HG02763 (cell line): ENCODE data around the gene NKD1.

ENCODE experiments used
- ATAC-seq: cut with Tn5 transposase; IDR thresholded peaks from one replicate; pipeline ENCODE4 v1.9.1; 2021; ENCODE audit warnings: mild to moderate bottlenecking, moderate library complexity; ENCODE audit not compliant: unreplicated experiment

NKD1 gene

DNA sequence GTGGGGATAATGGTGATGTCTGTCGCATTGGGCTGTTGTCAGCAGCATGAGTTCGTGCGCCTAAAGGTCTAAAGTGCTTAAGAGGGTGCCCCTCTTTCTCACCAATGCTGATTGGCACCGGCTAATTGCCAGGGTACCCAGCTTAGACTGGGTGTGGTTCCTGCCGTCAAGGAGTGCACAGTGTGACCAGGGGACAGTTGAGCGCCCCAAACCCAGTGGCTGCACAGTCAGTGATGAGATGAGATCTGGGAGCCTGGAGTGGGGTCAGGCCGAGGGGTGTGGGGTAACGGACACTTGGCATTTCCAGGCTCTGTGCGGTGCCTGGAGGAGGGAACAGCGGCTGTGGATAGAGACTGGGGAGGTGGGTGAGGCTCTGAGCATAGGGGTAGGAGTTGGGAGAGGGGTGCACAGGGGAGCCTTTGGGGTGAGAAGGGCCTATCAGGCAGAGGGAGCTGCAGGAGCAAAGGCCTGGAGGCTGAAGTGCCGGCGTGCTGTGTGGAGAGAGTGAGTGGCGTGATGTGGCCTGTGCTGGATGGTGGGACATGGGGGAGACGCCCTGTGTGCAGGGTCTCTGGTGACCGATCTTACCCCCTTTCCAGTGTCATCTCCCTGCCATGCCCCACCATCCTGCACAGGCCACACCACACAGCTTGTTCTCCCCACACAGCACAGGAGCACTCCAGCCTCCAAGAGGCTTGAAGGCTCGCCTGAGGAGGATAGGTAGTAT lies 74.6 kb downstream of the NKD1 start:
- no peak for ATAC-seq

DNA sequence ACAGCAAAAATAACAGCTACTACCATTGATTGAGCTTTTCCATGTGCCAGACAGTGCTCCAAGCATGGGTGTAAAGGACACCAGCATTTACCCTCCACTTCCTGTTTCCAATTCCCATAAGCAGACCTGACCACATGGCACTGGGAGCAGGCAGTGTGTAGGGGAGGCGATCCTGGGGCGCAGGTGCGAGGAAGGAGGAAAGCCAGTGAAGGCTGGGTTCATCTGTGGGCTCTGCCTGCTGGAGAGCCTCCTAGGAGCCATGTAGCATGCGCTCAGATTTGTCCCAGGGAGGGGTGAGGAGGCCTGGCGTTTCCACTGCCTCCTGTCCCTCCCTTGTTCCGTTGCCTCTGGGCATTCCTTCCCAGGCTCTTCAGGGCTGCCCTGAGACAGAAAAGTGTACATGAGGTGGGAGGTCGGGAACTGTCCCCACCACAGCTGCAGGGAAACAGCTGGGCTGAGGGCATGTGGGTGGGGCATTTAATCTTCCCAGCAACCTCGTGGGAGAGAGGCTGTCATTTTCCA lies 76.3 kb downstream of the NKD1 start:
- ATAC-seq: no peak

DNA sequence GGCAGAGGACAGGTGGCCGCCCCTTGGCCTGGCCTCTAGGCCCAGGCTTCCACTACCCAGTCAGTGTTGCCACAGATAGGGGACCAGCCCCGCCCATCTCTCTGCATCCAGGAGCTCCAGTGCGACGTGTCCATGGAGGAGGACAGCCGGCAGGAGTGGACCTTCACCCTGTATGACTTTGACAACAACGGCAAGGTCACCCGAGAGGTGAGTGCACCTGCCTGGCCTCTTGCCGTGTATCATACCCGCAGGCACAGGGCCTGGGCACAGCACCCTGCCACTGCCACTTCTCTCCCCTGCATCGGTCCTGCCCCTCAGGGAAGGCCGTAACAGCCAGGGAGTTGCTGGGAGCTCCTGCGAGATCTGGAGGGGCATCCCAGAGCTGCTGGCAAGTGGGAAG lies 77.2 kb downstream of the NKD1 start:
- no peak for ATAC-seq

DNA sequence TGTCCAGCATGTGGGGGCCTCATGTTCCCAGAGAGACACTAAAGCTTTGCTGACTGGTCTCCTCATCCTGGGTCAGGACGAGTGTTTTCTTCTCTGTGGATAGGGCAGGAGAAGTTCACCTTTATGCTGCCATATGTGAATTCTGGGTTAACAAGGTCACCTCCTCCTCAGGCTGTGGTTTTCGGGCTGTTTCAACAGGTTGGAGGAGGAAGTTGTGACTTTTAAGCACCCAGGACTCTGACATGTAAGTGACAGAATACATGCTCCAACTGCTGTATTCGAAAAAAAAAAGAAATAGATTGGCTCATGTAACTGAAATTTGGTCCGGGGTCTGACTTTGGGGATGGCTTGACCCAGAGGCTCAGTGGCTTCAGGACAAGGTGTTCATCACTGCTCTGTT lies 78.7 kb downstream of the NKD1 start:
- no peak for ATAC-seq

DNA sequence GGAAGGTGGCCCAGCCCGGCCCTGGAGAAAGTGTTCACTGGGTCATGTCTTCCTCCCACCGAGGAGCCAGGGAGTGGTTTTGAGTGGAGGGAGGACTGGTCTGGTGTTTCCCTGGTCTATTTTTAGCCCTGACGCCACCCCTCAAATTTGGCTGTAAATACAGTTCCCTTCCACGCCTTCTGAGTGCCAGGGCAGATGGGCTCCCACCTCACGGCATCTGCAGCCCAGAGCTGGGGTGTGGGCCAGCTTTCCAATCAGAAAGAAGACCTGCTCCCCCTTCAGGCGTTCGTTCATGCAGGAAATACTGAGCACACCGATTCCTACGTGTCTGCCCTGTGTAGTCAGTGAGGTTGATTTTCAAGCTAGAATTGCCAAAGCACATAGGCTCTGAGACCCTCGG lies 79.2 kb downstream of the NKD1 start:
- no peak for ATAC-seq

DNA sequence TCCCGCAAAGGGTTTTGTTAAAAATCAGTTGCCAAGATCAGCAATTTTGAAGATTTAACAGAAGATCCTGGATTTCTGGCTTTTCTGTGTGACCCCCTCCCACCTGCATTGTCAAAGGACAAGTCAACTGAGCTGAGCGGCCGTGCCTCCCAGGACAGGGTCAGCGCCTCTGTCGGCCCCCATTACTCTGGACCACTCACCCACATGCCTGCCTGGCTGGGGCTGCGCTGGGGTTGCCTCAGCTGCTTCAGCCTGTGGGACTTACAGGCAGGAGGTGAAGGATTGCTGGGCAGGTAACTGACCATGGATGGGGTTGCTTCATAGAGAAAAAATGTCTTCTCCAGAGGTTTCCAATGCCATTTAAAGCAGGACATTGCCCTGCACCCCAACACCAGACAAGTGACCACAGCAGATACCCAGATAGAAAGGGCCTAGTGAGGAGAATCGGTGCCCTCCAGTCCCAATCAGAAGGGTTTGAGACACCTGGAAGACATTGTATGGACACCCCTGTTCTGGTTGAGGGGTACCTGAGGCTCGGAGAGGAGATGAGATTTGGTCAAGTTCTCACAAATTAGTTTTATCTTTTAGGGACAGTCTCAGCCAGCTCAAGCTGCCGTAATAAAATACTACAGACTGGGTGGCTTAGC lies 80.1 kb downstream of the NKD1 start:
- no peak for ATAC-seq

DNA sequence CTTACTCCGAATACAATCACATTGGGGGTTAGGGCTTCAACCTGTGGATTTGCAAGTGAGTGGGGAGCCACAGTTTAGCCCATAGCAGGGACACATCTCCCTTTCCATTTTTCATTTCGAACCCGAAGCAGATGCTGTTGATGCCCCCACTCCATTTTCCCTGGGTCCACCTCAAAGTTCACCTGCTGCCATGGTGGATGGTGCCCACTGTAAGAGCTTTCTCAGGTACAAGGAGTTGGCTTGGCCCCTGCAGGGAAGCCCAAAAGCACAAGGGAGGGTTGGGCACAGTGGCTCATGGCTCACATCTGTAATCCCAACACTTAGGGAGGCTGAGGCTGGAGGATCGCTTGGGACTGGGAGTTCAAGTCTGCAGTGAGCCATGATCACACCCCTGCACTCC lies 81.1 kb downstream of the NKD1 start:
- ATAC-seq: no peak

DNA sequence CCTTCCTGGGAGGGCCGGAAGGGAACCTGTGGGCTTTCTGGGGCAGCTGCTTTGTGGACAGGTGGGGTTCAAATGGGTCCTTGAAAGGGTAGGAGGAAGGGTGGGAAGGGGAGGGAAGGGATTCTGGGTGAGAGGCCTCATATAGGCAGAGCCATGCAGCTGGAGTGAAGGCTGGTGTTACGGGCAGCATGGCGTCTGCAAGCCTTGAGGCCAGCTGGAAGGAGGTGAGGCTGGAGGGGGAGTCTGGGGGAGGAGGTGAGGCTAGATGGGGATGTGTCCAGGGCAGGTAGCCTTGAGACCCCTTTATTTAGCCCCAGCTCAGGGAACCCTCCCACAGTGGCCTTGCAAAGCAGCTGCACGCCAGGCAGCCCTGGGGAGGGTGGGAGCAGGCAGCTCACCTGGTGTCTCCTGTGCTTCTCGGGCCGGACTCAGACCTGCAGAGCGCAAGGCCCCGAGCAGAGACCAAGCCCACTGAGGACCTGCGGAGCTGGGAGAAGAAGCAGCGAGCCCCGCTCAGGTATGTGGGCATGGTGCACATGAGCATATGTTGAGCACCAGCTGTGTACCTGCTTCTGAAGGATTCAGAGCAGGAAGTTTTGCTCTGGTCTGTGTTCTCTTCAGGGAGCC lies 82.3 kb downstream of the NKD1 start:
- ATAC-seq: no peak

DNA sequence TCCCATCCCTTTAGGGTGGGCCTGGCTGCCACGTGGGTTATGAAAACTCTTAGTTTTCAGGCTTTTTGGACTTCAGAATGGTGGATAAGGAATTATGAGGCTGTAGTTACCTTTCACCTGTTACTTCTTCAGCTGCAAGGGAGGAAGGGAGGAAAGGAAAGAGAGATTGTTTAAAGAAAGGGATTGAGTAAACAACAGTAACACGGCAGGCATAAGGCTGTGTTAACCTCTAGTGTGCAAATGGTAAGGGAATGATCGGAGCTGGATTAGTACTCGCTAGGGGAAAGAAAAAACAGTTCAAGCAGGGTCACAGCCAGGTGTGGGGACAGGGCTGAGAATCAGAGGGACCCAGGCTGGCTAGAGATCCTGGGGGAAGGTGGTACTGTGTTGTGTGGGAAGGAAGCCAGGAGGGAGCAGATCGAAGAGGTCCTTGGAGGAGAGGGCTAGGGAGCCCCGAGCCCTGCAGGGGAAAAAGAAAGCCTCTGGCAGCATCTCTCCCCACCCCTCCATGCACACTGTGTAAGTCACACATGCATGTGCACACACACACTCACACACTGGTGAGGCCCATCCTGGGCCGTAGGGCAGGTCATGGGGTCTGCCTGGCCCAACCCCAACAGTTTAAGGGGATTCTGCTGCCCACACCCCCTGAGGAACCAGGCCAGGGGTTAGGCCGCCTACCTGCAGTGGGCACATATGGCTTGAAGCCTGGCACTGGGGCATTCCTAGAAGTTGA lies 83.2 kb downstream of the NKD1 start:
- ATAC-seq: no peak

DNA sequence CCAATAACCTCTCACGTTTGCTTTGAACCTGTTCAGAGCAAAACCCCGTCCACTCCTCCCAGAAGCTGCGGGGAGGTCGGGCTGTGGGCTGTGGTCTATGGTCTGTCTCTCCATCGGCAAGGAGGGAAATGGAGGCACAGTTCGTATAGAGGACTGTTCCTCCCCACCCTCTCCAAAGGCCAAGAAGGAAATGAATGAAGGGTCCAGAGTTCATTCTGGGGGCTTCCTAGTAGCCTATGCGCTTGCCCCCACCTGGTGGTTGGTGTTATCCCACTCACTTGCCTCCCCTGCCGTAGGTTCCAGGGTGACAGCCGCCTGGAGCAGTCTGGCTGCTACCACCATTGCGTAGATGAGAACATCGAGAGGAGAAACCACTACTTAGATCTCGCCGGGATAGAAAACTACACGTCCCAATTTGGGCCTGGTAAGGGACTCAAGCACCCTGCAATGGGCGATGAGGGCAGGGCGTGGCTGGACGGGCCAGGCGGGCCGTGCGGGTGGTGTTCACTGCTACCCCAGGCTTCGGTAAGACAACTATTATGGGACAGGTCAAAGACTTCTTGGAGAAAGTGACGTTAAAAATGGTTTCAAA lies 83.9 kb downstream of the NKD1 start:
- no peak for ATAC-seq

DNA sequence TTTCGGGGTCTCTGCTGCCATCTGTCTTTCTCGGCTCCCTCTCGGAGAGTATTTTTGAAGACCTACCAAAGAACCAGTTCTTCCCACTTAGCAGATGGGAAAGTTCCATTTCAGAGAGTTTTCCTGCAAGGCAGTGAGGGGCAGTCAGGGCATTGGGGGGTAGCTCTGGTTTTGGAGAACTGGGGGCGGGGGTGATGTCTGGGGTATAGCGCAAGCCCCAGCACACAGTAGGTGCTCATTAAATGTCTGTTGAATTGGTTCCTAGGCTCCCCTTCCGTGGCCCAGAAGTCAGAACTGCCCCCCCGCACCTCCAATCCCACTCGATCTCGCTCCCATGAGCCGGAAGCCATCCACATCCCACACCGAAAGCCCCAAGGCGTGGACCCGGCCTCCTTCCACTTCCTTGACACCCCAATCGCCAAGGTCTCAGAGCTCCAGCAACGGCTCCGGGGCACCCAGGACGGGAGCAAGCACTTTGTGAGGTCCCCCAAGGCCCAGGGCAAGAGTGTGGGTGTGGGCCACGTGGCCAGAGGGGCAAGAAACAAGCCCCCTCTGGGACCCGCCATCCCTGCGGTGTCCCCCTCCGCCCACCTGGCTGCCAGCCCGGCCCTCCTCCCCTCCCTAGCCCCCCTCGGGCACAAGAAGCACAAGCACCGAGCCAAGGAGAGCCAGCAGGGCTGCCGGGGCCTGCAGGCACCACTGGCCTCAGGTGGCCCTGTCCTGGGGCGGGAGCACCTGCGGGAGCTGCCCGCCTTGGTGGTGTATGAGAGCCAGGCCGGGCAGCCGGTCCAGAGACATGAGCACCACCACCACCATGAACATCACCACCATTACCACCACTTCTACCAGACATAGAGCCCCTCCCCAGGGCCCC lies 85.0 kb downstream of the NKD1 start:
- no peak for ATAC-seq

DNA sequence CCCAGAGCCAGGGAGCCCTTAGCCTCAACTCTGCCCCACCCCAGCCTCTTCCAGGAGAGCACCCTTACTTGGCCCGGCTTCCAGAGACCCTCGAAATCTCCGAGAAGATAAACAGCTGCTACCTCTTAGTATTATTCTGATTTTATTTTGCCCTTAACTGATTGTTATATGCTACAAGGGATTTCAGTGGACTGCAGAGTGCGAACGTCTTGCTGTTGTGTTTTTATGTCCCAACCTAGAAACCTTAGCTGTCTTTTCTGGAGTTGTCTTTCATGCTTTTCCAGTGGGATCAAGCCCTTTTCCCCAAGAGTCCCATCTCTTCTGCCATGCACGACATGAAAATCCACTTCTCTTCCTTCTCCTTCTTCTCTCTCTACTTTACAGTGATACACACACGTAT lies 85.9 kb downstream of the NKD1 start:
- ATAC-seq: no peak

DNA sequence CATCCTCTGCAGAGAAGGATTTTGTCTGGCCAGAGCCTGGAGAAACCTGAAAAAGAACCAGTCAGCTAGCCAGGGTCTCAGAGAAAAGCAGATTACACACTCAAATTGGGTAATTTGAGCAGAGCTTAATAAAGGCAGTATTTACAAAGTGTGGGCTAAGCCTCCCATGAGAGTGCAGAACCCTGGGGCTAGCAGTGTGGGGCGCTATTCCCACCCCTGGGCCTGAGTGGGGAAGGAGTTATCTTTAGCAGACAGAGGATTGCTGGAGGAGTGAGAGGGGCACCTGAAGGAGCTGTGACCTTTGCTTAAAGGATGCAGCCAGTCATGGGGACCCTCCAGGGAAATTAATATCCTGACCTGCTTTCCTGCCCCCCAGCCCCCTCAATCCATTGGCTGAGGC lies 86.8 kb downstream of the NKD1 start:
- no peak for ATAC-seq

DNA sequence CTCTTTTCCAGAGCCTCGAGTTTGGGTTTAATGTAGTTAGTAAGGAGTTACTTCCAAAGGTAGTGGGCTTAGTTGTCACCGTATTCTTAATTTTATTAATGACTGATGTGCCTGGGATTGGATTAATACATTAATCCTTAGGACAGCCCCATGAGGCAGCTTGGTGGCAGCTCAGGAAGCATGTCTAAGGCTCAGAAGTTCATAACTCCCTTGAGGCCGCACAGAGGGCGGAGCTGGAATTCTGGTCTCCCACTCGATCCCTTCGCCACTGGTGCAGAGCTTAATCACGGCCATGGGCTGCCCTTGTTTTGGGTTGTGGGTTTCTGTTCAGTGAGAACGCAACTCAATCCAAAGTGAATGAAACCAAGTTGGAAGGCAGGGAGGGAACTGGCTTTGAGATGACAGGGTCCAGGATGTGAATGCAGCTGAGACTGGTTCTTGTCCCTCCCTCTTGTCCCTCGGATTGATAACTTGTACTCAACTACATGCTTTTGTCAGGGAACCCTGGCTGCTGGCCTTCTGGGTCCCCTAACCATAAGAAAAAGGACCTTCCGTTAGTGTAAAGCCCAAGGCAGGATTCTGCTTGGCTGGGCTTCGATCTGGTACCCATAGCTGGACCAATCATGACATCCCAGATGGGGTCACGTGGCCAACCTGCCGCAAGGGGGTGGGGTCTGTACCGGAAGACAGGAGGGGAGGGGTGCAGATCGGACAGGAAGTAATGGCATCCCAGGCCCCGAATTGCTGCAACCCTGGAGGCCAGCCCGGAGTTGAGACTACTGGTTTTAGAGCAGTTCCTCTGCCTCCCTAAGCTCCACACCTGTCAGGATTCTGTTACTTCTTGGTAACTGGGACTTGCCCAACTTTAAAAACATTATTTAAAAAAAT lies 87.6 kb downstream of the NKD1 start:
- ATAC-seq: no peak

DNA sequence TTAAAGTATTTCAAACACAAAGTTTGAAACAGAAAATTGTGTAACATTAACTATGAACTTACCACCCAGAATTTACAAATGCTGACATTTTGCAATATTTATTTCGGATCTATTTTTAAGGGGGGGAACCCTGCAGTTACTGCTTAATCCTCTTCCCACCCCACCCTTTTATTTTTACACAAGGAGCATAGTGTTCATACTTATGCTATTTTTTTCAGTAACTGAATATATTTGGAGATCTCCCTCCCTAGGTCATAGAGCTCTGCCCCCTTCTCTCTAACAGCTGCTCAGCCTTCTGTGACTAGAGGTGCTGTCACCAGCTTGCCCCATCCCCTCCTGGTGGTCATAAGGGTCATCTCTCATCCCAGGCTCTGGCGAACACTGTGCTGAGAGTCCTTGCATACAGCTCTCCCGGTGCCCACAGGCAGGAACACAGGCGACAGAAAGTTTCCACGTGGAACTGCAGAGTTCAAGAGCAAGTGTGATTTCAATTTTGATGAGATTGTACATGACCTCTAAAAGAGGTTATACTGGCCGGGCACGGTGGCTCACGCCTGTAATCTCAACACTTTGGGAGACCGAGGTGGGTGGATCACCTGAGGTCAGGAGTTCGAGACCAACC lies 88.7 kb downstream of the NKD1 start:
- ATAC-seq: no peak

DNA sequence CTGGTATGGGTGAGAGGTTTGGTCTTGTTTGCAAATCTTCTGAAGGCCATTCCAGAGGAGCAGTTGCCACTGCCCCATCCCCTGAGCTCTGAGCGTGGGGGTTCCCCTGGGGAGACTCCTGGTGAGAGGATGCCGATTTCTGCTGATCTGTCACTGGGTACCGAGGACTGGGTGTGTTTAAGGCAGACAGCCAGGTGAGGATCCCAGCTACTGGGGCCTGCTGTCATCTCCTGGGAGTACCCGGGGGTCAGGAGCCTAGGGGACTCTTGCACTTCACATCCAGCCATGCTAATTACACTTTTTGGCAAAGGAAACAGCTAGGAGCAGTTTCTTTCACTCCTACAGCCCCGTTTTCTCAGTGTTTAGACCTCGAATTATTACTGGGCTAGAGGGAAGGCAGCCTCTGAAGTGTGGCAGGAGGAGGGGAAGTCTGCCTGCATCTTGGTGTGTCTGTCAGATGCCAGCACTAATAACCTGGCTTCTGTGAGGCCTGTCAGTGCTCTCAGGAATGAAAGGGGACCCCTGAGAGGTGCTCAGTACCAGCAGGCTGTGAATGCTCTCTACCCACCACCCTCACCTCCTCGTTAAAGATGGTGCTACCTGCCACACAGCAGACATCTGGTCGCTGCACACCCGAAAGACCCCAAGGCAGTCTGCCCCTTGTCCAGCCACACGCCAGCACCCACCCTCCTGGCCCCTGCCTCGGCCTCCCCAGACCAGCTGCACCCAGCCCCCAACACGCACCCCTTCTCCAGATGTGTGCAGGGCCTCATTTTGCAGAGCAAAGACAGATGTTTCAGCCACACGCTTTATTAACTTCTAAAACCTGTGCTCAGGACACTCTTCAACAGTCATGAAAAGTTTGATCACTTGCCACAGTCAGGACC lies 89.8 kb downstream of the NKD1 start:
- ATAC-seq: no peak

DNA sequence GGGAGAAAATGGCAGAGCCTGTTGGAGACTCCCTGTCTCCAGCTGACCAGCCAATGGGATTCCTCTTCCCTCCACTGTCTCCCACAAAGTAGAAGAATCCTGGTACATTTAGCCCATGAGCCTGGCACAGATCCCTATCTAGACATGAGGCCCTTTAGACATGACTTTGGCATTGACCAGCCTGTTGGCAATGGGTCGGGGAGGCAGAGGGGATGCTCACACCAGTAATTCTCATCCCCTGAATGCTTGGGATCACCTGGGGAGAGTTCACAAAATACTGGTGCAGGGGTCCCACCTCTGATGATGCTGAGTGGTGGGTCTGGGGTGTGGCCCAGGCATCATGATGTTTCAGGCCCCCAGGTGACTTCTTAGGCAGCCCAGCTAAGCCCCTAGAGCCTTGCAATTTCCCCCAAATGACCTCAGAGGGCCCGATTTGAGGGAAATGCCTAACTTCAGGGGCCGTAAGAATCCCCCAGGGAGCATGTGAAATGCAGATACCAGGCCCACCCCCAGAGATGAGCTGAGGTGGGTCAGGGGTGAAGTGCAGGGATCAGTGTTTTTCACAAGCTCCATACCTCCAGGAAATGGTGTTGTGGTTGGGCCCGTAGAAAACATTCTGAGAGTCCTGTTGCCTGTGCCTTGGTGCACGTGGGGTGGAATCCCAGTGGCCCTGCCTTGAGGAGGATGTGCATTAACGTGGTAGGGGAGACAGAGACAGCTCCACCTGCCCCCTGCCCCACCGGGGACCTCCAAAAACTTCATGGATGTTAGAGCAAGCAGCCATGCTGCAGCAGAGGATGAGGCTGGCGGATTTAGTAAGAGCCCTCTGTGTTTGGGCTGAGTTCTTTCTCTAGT lies 90.8 kb downstream of the NKD1 start:
- ATAC-seq: no peak
